Gastroesophageal sphincter (tissue), 3 donors: ENCODE results near the gene SCN1A.
"Not testable (repeated sequence)": the region's sequence is repeated elsewhere in the genome, so short reads cannot be mapped to it uniquely, and the experiment has no call there.

Source experiments
- POLR2A ChIP-seq, 2 donors: fragments of 450-650 bp; IDR thresholded peaks; one replicate each; pipeline ENCODE4 v1.6.1; 2017; ENCODE audit warnings: antibody characterized with exemption in 2 of 2, mild to moderate bottlenecking in 2 of 2, moderate library complexity in 1 of 2
- POLR2AphosphoS5 ChIP-seq: sonication (generic); formaldehyde crosslinking; IDR thresholded peaks from one replicate; pipeline ENCODE4 v1.6.1; 2017; ENCODE audit warnings: antibody characterized with exemption
- TF ChIP-seq, protein P1 (sequence below), 4 experiments: fragments of 200-600 bp in 2 of 4; fragments of 450-650 bp in 2 of 4; sonication (generic) in 1 of 4; IDR thresholded peaks; one replicate each; pipeline ENCODE4 v1.5.1; 2017 to 2019; ENCODE audit warnings: antibody characterized with exemption in 4 of 4, mild to moderate bottlenecking in 2 of 4, moderate library complexity in 2 of 4

DNA sequence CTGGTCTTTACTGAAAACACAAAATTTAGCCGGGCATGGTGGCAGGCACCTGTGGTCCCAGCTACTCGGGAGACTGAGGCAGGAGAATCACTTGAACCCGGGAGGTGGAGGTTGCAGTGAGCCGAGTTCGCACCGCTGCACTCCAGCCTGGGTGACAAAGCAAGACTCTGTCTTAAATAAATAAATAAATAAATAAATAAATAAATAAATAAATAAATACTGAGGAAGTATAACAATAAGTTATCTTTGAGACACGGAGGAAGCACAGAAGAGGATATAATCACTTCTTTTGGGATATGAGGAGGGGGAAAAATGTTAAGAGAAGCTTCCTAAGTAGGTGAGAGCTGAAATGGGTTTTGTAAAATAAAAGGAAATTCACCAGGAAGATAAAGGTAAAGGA lies 24.5 kb downstream of the SCN1A start:
- TF ChIP-seq, protein P1, sequence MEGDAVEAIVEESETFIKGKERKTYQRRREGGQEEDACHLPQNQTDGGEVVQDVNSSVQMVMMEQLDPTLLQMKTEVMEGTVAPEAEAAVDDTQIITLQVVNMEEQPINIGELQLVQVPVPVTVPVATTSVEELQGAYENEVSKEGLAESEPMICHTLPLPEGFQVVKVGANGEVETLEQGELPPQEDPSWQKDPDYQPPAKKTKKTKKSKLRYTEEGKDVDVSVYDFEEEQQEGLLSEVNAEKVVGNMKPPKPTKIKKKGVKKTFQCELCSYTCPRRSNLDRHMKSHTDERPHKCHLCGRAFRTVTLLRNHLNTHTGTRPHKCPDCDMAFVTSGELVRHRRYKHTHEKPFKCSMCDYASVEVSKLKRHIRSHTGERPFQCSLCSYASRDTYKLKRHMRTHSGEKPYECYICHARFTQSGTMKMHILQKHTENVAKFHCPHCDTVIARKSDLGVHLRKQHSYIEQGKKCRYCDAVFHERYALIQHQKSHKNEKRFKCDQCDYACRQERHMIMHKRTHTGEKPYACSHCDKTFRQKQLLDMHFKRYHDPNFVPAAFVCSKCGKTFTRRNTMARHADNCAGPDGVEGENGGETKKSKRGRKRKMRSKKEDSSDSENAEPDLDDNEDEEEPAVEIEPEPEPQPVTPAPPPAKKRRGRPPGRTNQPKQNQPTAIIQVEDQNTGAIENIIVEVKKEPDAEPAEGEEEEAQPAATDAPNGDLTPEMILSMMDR (IDR thresholded peaks at IDR 0.05) = not testable (repeated sequence)
- TF ChIP-seq POLR2AphosphoS5; POLR2A (IDR thresholded peaks at IDR 0.05): not testable (repeated sequence)
